GM12878 (cell line): ENCODE results near the gene SCGB2B2. TPM values are rescaled to one million over a fixed set of nuclear protein-coding genes. Genes with fewer than 3 reads are reported as not detected.

Source experiments
- ATAC-seq: fragments of 200-7000 bp; cut with Tn5 transposase; 3 replicates; pipeline ENCODE4 v1.9.1; 2020; ENCODE audit warnings: mild to moderate bottlenecking, moderate library complexity
- BruUV-seq: library from RNA; stranded (reverse); fragments of 400-500 nt; replicated peaks from 2 replicates; lab custom pipeline; 2021; lab: Mats Ljungman, UMichigan
- CTCF ChIA-PET: fragments of 300-600 bp; sonication (Branson Sonifier 250); formaldehyde crosslinking; extraction: SDS; loops from one replicate; lab custom pipeline; 2021; ENCODE audit warnings: inconsistent platforms; lab: Yijun Ruan, JAX
- POLR2A ChIA-PET: fragments of 350-600 bp; formaldehyde crosslinking; extraction: SDS; loops from one replicate; lab custom pipeline; 2021; ENCODE audit warnings: inconsistent platforms; lab: Charles Lee
- RAD21 ChIA-PET: fragments of 300-600 bp; sonication (Branson Sonifier 250); formaldehyde crosslinking; loops from one replicate; lab custom pipeline; 2023; ENCODE audit warnings: antibody characterized with exemption; ENCODE audit not compliant: unreplicated experiment; lab: Charles Lee
- SMC1A ChIA-PET: fragments of 300-600 bp; sonication (Branson Sonifier 250); formaldehyde crosslinking; loops from one replicate; lab custom pipeline; 2023; ENCODE audit not compliant: unreplicated experiment, uncharacterized antibody; lab: Charles Lee
- DNase-seq: peaks from one replicate; pipeline ENCODE4 v3.0.0-alpha.2; 2011; ENCODE audit warnings: low read depth, low spot score
- FAIRE-seq: peaks from 3 replicates; lab custom pipeline; 2011; peaks lifted over from hg19 to GRCh38; lab: Jason Lieb, UNC
- H2AFZ ChIP-seq: 2 replicates; pipeline ENCODE4 v1.6.0; 2011; ENCODE audit warnings: low read depth, low read length, control low read depth; ENCODE audit not compliant: control insufficient read depth
- H3K27ac ChIP-seq: 2 replicates; pipeline ENCODE4 v1.5.1; 2011; ENCODE audit warnings: control low read depth; ENCODE audit not compliant: control insufficient read depth, insufficient read depth
- H3K27me3 ChIP-seq, 2 experiments: replicated peaks in 1 of 2; 2 replicates each; pipeline versions ENCODE4 v1.6.0 to v1.6.1; 2011; ENCODE audit warnings: low read length in 1 of 2; ENCODE audit not compliant: control insufficient read depth in 2 of 2, insufficient read depth in 2 of 2
- H3K36me3 ChIP-seq, 2 experiments: 2 replicates each; pipeline ENCODE4 v1.5.1; 2011; ENCODE audit warnings: low read length in 1 of 2; ENCODE audit not compliant: control insufficient read depth in 2 of 2, insufficient read depth in 2 of 2
- H3K4me1 ChIP-seq: 2 replicates; pipeline ENCODE4 v1.6.1; 2011; ENCODE audit warnings: mild to moderate bottlenecking, low read length, moderate library complexity, mixed read lengths; ENCODE audit not compliant: control insufficient read depth, insufficient read depth
- H3K4me2 ChIP-seq: 2 replicates; pipeline ENCODE4 v1.6.0; 2011; ENCODE audit warnings: control low read depth; ENCODE audit not compliant: control insufficient read depth, insufficient read depth
- H3K4me3 ChIP-seq: fragments of 200-600 bp; sonication (generic); 2 replicates; pipeline ENCODE4 v1.5.1; 2016
- H3K79me2 ChIP-seq: 2 replicates; pipeline ENCODE4 v1.6.0; 2011; ENCODE audit warnings: low read length; ENCODE audit not compliant: control insufficient read depth, insufficient read depth
- H3K9ac ChIP-seq: 2 replicates; pipeline ENCODE4 v1.8.0; 2011; ENCODE audit warnings: low read length, control low read depth, mixed read lengths; ENCODE audit not compliant: control insufficient read depth, insufficient read depth
- H3K9me3 ChIP-seq: replicated peaks from 3 replicates; pipeline ENCODE4 v1.5.1; 2011; ENCODE audit warnings: mild to moderate bottlenecking, low read length; ENCODE audit not compliant: control insufficient read depth, insufficient read depth
- H4K20me1 ChIP-seq: 2 replicates; pipeline ENCODE4 v1.6.0; 2011; ENCODE audit not compliant: control insufficient read depth, insufficient read depth
- CBFB ChIP-seq: IDR thresholded peaks from 2 replicates; pipeline ENCODE4 v1.6.1; 2016; ENCODE audit warnings: antibody characterized with exemption, low read depth
- FOXK2 ChIP-seq: fragments of 450-650 bp; IDR thresholded peaks from 2 replicates; pipeline ENCODE4 v1.6.1; 2017; ENCODE audit warnings: mild to moderate bottlenecking, moderate library complexity
- HDGF ChIP-seq: fragments of 450-650 bp; IDR thresholded peaks from 2 replicates; pipeline ENCODE4 v1.6.1; 2016; ENCODE audit warnings: antibody characterized with exemption
- PAX5 ChIP-seq: IDR thresholded peaks from 2 replicates; pipeline ENCODE4 v1.6.1; 2011; ENCODE audit warnings: low read depth, low read length, borderline replicate concordance
- SIN3A ChIP-seq: IDR thresholded peaks from 2 replicates; pipeline ENCODE4 v1.6.1; 2012; ENCODE audit warnings: low read depth, low read length, improper control_type of control experiment
- SP1 ChIP-seq: IDR thresholded peaks from one replicate; pipeline ENCODE4 v1.6.1; 2011; ENCODE audit warnings: low read depth, low read length
- SREBF2 ChIP-seq: IDR thresholded peaks from 2 replicates; pipeline ENCODE4 v1.6.1; 2012; ENCODE audit warnings: mild to moderate bottlenecking, low read length
- ZNF622 ChIP-seq: fragments of 450-650 bp; IDR thresholded peaks from 2 replicates; pipeline ENCODE4 v1.6.1; 2017; ENCODE audit warnings: mild to moderate bottlenecking, inconsistent platforms
- WGBS: methylation state at CpG from one replicate; pipeline ENCODE4 v1.1.6; 2016; ENCODE audit warnings: low lambda C conversion rate; ENCODE audit not compliant: insufficient replicate concordance, insufficient coverage; ENCODE audit errors: missing lambda C conversion rate; 5-methylcytosine and 5-hydroxymethylcytosine counted together
- in situ Hi-C: fragments of 300-500 bp; cut with MboI; formaldehyde crosslinking; loops from 9 replicates; pipeline ENCODE4 v1.14.3; 2018; ENCODE audit warnings: mixed read lengths
- intact Hi-C: fragments of 100-400 bp; cut with micrococcal nuclease; formaldehyde crosslinking; loops from one replicate; pipeline ENCODE4 v1.14.2; 2022; ENCODE audit not compliant: unreplicated experiment
- polyA plus RNA-seq, 11 experiments: library from polyadenylated mRNA; depleted of rRNA in 4 of 11; unstranded in 6 of 11; stranded (reverse) in 5 of 11; fragments of >200 nt; fragmentation: Nextera tagmentation in 4 of 11; fragmentation: Illumina TruSeq in 1 of 11; extraction: Ambion mirVana in 4 of 11; extraction: Trizol in 1 of 11; gene quantifications; 1 replicate in 1 of 11; 2 replicates in 10 of 11; pipeline versions ENCODE4 v1.2.1 to v1.2.3, GENCODE V29; 2011 to 2016; ENCODE audit warnings: inconsistent platforms in 2 of 11, missing spikeins in 2 of 11, low read depth in 1 of 11
- total RNA-seq, 4 experiments: library from RNA; depleted of rRNA in 3 of 4; stranded (reverse); fragments of >200 nt in 3 of 4; fragmentation: Illumina TruSeq in 1 of 4; extraction: Trizol in 1 of 4; gene quantifications; 2 replicates each; pipeline versions ENCODE4 v1.2.1 to v1.2.3, GENCODE V29; 2013 to 2021
- TF ChIP-seq, protein P1 (sequence below): fragments of 450-650 bp; IDR thresholded peaks from 2 replicates; pipeline ENCODE4 v1.6.1; 2017; ENCODE audit warnings: mild to moderate bottlenecking, moderate library complexity

Gene SCGB2B2
- total and polyA plus RNA-seq, 10 of the 15 experiments (the other 5 are each of a cell fraction or from before 2014, with no cell fraction given) = 0.06 to 0.35 (median 0.21) TPM; not detected in 6

DNA sequence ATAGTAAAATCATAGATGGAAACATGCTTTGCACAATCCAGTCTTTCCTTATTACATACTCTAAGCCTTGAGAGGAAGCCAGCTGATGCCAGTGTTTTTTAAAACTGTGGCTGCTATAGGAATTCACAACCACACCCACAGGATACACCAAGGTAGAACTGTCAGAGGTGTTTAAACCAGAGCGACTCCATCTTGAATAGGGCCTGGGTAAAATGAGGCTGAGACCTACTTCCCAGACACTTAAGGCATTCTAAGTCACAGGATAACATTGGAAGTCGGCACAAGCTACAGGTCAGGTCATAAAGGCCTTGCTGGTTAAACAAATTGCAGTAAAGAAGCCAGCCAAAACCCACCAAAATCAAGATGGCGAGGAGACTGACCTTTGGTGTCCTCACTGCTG, 1.7 kb downstream of the SCGB2B2 start (continued):
- TF ChIP-seq, protein P1, sequence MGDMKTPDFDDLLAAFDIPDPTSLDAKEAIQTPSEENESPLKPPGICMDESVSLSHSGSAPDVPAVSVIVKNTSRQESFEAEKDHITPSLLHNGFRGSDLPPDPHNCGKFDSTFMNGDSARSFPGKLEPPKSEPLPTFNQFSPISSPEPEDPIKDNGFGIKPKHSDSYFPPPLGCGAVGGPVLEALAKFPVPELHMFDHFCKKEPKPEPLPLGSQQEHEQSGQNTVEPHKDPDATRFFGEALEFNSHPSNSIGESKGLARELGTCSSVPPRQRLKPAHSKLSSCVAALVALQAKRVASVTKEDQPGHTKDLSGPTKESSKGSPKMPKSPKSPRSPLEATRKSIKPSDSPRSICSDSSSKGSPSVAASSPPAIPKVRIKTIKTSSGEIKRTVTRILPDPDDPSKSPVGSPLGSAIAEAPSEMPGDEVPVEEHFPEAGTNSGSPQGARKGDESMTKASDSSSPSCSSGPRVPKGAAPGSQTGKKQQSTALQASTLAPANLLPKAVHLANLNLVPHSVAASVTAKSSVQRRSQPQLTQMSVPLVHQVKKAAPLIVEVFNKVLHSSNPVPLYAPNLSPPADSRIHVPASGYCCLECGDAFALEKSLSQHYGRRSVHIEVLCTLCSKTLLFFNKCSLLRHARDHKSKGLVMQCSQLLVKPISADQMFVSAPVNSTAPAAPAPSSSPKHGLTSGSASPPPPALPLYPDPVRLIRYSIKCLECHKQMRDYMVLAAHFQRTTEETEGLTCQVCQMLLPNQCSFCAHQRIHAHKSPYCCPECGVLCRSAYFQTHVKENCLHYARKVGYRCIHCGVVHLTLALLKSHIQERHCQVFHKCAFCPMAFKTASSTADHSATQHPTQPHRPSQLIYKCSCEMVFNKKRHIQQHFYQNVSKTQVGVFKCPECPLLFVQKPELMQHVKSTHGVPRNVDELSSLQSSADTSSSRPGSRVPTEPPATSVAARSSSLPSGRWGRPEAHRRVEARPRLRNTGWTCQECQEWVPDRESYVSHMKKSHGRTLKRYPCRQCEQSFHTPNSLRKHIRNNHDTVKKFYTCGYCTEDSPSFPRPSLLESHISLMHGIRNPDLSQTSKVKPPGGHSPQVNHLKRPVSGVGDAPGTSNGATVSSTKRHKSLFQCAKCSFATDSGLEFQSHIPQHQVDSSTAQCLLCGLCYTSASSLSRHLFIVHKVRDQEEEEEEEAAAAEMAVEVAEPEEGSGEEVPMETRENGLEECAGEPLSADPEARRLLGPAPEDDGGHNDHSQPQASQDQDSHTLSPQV = no peak

DNA sequence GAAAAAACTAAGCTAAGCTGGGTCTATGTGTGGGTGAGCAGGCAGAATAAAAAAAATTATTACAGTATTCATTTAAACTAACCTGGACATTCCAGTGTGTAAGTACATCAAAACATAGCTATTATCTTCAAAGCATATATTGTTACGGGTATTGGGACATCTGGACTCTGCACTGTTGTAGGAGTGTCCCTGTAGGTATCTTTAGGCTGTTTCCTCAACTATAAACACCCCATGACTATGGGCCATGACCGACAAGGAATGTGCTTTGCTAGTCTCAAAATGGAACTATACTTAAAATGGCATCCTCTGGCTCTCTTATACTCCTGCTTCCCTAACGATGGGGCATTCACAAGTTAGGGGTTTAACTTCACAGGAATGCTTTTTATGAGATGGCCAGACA, 3.4 kb downstream of the SCGB2B2 start:
- H3K27me3 ChIP-seq = no peaks in the 10 kb centered on the region
- TF ChIP-seq PAX5 (no peak), FOXK2 (no peak), SREBF2 (no peak), SIN3A (no peak), HDGF (no peak), CBFB (no peak), ZNF622 (no peak), SP1 (no peak)
- TF ChIP-seq, protein P1 = no peak
- no peak overlapping the region for H2AFZ ChIP-seq
- H3K9me3 ChIP-seq = peaks cover 3% of the 10 kb centered on the region
- BruUV-seq = no TSS peak
- no peak overlapping the region for H3K4me2 ChIP-seq
- ChIA-PET CTCF (interaction anchor here (1.0 to 1.2 kb wide), 3 partner anchors 12 to 34 kb away, joined by 3 to 6 read pairs (median 3); no protein-coding TSS in a partner anchor), POLR2A (no interaction called here), RAD21 (no interaction called here), SMC1A (interaction anchor here (0.7 kb wide), 1 partner anchor 36 kb away, joined by 3 read pairs; no protein-coding TSS in a partner anchor)
- H3K4me1 ChIP-seq = peaks cover 9% of the 10 kb centered on the region
- peaks cover 3% of the 10 kb centered on the region for H3K79me2 ChIP-seq
- FAIRE-seq = no peak
- H4K20me1 ChIP-seq = no peaks in the 10 kb centered on the region
- H3K4me3 ChIP-seq = no peak overlapping the region
- no peak for ATAC-seq
- no peak overlapping the region for H3K9ac ChIP-seq
- no peak for DNase-seq
- in situ Hi-C loops = no loop called here
- no peak overlapping the region for H3K27ac ChIP-seq
- 34% methylated on average over 3 of the region's 3 CpGs for WGBS
- no peaks in the 10 kb centered on the region for H3K36me3 ChIP-seq
- intact Hi-C loops = no loop called here
